DMS79 treated with DMSO at 0.1 percent for 48 hours (cell line): ENCODE measurements around the gene LBR.

Experiments used
- DNase-seq: peaks from one replicate; lab custom pipeline; 2025; lab: John Stamatoyannopoulos, UW

Gene LBR

DNA sequence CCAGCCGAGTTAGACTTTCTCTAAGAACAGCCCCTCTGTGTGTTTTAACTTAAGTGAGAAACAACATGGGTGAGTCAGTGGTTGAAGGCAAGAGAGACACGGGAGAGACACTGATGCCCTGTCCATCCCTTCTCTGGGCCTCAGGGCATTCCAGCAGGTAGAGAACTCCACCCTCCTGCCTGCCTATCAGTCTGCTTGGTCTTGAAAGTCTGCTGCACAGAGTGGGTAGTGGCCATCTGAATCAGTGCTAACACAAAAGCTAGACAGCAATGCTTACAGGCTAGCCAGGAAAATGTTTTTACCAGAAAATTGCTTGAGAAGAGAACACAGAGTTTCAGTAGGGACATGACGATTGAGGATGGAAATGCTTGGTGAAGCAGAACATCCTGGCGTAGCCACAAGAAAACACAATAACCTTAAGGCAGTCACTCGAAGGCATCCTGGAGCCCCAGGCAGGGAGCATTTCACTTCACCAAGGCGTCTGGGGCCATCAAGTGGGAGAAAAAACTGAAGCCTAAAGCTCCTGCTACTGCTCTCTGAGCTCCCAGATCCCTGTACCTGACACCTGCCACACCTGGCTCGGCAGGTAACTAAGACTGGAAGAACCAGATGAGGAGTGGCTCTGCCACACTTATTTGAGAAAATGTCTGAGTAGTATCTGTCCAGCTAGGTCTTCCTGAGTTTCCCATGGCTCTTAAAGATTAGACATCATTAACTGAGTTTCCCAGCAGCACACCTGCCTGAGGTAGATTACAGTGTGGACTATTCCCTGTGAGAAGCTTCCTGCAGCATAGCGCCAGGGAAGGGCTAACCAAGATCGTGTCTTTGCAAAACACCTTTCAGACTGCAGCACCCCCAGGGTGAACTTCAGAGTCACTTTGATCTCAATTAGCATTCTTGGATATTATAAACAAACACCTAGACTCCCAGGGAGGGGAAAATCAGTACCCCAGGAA, 18.1 kb upstream of the LBR start:
- peak; percentile 67 for DNase-seq

DNA sequence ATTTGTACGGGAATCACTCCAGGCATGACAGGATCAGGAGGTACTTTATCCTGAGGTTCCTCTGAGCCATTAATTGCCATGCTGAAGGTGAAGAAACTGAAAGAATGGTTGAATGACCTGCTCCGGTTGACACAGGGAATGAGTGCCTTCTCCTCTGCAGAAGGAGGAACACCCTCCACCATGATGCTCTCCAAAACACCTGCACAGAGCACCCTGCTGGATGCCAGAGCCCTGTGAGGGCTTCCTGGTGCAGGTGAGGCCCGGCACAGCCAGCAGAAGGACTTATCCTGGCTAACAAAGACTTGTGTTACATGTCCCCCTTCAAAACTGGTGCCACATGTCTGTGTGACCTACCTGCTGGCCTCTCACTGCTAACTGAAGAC, 14.3 kb upstream of the LBR start:
- DNase-seq: no peak

DNA sequence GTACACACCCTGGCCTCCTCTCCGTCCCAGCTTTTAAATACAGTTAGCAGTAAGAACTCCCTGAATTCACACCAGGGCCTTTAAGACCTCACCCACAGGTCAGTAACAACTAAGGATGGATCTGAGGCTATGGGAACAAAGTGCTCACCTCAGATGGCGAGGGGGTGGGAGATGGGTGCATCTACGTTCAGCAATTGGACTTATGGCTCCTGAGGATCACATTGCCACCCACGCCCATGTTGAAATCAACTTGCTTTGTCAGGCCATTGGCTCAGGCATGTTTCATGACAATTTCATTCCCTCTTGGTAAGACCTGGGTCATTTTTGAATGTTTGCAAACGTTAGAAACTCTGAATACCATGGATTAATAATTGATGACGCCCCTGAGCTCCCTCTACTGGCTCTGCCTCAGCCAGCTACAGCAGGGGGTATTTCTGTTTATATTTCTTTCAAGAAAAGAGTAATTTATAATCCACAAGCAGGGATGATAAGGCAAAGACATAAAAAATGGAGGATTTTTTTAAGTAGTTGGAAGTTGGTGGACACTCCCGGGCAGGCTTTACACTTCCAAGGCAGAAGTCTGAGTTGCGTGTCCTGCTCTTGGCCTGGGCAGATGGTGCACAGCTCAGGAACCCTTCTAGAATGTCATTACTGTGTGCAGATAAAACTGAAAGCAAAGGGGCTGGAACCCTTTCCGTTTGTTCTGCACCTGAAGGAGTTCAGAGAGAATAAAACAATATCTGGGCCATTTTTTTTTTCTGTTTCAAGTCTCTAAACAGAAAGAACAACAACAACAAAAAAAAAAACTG, 13.7 kb upstream of the LBR start:
- no peak for DNase-seq

DNA sequence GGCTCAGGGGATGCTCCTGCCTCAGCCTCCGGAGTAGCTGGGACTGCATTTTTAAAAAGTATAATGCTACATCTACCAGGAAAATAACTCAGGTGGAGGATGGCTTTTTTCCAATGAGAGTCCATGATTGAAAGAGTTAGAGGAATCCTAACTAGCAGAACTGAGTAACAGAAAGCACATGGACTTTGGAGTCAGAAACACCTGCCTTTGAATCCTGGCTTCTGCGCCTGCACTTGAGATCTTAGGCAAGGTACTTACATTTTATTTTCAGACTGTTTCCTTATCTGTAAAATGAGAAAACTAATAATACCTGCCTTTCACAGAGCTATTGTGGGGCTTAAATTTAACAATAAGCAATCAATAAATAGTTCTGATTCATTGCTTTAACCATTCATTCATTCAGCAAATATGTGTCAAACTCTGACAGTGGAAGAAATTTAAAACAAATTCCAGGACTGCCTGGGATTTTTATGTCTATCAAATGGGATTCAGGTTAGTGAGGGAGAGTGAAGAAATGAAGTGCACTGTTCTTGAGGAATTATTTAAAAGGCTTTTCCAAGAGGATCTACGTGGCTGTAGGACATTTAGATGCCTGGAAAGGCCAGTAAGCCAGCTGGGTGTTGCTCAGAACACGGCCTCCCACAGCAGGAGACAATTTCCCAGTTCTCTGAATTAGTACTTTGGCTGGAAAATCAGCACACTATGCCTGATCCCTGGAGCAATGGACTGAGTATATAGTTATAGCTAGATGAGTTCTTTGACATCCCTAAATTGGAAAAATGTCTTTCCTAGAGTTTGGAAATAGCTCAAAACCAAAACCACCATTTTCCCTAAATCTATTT, 12.8 kb upstream of the LBR start:
- no peak for DNase-seq

DNA sequence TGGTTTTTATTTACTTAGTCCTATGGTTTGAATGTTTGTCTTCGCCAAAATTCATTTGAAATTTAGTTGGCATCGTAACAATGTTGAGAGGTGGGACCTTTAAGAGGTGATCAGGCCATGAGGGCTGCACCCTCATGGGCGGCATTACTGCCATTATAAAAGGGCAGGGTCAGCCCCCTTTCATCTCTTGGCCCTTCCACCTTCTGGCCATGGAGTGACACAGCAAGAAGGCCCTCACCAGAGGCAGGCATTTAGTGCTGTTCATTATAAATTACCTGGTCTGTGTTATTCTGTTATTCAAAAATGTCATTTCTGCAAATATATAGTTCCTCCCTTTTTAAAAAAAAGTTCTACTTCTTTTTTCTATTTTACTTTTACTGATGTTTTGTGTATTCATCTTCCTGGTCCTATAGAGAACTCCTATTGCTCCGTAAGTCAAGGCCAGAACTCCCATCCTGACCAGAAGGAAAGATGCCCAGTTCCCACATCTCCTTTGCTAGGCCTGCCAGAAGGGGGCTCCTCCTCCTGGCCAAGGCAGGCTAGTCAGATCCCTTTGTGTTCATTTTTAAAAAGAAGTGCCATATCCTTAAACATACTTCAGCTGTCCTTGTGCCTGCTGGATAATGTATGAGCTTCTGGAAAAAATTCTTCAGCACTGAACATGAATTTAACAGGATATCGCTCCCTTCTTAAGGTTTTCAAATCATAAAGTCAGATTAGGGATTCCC, 10.0 kb upstream of the LBR start:
- no peak for DNase-seq

DNA sequence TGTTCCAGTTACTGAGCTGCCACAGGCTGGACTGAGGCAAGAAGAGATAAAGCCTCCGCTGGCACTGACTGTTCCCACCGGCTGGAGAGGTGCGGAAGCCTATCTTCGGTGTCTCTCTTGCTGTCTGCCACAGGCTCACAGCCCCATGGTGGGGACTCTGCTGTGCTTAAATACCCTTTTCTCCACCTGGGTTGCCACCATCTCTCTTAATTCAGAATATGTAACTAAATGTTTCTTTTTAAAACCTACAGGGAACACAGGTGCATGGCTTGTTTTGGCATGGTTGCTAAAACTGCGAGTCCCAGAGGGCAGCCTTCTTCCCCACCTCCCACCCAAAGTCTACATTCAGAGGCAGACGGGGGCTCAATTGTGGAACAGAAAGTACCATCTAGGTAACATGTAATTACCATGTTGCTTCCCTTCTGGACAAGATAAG, 8.1 kb upstream of the LBR start:
- no peak for DNase-seq

DNA sequence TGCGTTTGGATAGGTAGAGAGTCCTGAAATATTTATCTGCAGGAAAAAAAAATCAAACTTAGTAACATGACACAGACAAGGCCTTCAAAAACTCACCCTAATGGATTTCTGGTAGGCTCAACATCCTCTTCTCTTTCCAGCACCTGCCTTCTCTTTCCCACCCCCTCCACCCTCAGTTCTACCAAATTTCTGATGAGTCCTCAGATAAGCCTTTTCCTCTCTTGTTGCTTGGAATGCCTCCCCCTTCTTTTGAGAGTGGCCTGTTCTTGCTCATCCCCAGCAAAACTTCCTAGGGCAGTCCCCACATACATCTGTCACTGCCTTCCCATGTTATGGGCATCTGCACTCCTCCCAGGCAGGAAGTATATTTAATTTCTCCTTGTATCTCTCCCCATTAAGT, 7.6 kb upstream of the LBR start:
- DNase-seq: no peak

DNA sequence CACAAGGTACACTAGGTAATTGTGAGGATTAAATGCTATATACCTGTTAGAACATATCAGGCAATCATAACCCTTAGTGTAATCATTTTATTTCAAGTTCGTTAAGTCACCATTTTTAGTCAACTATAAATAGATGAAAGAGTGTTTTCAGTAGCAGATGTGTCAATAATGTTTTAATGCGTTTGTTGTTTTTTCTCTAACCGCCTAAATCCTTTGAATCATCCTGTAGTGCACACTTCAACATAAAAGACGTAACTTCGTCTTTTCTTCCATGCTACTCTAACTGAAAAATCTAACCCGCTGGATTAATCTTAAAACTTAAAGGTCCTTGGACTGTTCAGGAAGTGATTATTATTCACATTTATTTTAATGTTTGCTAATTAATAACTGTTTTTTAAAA, 7.2 kb upstream of the LBR start:
- no peak for DNase-seq

DNA sequence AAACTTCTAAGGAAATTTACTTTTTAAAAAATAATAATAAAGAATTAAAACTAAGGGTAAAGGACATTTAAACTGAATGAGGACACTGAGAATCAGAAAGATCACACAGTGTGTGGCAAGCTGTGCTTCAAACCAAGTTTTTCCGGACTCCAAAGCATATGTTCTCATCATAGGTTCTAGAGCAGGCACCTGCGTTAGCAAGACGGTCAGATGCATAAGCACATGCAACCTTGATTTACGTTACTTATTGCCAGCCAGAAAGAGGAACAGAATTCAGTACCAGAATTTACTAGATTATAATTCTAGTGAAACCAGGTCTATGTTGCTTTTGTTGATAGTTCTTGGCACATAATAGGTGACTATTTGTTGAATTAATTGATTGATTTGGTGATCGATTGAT, 6.2 kb upstream of the LBR start:
- no peak for DNase-seq

DNA sequence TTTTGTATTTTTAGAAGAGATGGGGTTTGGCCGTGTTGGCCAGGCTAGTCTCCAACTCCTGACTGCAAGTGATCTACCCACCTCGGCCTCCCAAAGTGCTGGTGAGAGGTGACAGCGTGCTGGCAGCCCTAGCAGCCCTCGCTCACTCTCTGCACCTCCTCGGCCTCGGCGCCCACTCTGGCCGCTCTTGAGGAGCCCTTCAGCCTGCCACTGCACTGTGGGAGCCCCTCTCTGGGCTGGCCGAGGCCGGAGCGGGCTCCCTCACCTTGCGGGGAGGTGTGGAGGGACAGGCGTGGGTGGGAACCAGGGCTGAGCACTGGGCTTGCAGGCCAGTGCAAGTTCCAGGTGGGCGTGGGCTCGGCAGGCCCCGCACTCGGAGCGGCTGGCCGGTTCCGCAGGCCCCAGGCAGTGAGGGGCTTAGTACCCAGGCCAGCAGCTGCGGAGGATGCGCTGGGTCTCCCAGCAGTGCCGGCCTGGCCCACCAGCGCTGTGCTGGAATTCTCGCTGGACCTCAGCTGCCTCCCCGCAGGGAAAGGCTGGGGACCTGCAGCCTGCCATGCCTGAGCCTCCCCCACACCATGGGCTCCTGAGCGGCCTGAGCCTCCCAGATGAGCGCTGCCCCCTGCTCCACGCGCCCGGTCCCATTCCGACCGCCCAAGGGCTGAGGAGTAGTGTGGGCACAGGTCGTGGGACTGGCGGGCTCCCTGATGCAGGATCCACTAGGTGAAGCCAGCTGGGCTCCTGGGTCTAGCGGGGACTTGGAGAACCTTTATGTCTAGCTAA, 3.4 kb upstream of the LBR start:
- DNase-seq: no peak

DNA sequence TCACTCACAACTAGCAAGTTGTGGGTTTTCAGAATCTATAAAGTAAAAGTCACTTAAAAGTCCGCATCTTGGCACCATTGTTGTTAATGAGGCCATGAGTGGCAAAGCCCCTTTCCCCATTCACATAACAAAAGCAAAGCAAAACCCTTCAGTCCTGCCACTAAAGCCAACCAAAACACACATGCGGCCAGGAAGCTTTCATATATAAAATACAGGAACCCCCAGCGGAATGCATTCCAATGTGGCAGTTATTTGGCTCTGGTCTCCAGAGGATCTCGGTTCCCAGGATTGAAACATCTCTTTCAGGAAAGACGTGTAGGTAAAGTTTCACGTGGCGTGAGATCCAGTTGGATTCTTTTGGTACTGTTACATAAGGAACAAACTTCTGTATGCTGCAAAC, 2.5 kb upstream of the LBR start:
- no peak for DNase-seq

DNA sequence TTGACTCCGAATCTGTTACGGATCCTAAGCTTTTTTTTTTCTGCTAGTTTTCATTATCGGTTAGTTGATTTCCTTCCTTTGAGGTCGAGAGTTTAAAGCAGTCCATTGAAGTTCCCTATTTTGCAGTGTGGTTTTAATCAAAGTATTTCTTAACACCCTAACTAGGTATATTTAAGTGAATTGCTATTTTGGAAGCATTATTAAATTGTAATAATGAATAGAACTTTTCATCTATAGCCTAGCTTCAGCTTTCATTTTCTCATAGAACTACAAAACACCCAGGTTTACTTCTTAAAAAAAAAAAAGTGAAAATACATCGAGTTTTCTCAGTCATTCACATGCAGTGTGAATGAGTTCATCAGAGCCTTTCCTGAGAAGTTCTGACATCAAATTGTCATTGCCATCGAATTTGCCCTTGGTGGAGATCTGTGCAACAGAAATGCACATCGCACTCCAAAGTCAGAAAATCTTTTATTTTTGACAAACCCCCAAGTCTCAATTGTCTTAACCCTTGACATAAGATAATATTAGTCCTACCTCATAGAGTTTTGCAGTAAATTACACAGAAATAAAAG, 1.1 kb upstream of the LBR start:
- DNase-seq: no peak

DNA sequence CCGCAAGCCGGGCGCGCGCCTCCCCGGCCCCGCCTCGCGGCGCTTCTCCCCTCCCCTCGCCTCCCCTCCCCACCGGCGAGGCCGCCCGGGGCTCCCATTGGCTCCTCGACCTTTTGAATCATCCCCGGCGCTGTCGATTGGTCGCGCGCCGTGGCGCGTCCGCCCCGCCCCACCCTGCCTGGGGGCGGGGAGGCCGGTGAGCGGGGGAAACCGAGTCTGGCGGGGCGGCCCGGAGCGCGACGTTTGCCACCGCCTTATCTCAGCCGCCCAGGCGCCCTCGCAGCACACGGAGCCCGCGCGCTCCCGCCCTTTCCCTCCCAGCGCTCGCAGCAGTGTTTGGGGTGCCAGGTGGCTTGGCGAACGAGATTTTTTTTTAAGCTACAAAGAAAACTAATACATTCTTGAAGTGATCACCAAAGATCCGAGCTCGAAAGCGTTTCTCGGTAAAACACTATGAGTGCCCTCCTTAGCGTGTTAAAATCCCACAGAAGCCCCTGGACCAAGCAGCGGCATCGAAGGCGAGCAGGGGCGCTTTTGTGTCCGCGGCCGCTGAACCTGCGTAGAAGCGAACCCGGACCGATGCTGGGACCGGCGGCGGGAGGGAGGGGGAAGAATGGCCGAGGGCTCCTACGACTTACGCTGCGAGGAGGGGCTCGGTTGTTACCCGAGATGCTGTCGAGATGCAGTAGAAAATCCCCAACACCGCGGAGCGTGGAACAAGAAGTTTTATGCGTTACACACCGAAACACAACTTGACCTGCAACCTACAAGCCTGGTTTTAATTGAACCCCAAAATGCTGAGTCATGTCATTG, 436 bp upstream of the LBR start:
- peak; percentile 73 for DNase-seq

DNA sequence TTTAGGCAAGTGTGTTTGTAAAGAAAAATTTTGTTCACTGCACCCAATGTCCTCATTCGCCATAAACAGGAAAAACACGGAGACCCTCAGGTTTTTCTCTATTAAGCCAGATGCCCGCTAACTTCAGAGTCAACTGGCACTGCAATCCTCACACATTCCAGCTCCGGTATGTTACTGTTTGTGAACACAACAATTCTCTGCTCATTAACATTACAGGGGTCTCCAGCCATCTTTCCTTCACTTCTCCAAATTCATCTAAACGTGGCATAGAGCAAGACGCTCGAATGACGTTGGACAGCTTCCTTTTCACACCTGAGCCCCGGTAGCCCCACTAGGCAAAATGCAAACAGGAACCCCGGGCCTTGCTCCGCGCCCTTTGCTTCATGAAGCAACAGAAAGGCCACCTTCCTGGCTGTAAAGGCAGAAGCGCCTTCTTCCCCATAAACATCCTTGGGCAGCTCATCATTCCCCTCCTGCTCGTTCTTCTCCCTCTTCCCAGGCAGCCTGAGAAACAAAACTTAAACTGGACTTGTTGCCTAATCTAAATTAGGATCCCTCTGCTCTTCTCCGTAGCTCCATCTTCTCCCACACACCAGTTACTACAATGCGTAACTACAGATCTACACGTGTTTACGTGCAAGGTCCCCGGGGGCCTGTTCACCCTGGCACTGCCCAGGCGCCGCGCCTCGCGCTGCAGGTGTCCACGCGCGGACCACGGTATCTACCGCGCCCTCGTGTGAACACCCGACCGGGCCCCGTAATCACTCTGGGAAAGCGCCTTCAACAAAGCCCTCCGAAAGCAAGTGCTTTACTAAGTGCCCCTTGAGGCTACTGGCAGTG, 1.2 kb downstream of the LBR start:
- DNase-seq: peak; percentile 73

DNA sequence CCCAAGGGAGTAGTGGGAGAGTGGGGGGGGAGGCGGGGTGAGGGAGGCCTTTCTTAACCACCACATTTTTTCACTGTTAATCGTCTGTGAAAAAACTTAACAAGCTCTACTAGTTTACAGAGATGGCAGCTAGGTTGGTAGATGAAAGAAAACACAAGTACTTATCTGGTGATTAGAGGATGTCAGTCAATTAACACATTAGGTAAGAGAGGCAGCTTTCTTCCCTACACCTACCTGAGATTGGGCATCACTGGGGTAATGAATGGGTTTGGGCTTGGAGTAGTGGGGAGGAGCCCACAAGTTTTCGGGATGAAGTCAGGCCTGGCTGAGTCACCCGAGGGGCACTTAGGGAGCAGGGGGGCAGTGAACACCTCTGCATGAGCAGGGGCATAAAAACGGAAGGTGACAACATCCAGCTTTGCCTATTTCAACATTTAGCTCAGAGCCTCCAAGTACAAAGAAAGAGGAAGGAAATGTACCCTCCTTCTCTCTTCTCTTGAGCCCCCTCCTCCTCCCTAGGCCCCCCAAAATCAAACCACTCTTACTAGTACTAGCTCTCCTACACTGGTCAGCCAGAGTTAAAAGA, 2.5 kb downstream of the LBR start:
- no peak for DNase-seq

DNA sequence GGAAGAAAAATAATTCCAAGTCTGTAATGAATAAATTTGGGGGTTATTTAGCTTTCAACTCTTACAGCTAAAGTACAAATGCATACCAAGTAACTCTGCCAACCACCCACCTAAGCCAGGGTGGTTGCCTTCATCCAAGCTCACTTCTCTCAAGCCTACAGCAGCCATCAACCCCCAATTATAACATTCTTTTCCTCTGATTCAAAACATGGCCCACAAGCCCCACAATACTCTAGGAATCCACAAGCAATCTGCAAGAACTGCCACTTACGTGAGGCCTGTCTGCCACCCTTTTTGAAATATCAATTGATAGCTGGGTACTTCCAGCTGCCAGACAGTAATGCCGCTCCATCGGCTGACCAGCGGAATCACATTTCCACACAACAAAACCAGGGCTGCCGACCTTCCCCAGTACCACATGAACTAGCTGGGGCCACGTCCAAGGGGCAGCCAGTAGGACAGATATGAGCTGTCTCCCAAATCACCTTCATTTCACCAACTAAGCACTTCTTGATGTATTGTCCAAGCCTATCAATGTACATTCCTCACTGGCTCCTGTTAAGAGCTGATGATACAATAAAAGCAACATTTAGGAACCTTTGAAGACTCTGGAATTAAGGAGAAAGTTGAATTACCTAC, 3.2 kb downstream of the LBR start:
- no peak for DNase-seq

DNA sequence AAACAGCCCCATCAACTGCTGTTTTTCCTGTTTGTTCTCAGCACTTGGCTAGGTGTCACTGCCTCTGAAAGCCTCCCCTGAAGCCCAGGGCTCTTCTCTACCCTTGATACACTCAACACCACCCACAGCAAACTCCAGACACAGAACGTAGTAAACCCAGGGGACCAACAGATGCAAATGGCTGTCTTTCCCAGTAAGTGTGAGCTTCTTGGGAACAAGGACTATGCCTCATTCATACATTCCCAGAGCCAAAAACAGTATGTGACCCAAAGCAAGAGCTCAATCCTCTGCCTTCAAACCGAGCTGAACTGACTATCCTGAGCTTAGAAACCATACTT, 4.4 kb downstream of the LBR start:
- DNase-seq: peak; percentile 42
